HG03521 (cell line): ENCODE results near the gene PTP4A1.

Source experiments
- ATAC-seq: cut with Tn5 transposase; IDR thresholded peaks from one replicate; pipeline ENCODE4 v1.9.1; 2021; ENCODE audit warnings: mild to moderate bottlenecking, moderate library complexity; ENCODE audit not compliant: unreplicated experiment

PTP4A1 gene

DNA sequence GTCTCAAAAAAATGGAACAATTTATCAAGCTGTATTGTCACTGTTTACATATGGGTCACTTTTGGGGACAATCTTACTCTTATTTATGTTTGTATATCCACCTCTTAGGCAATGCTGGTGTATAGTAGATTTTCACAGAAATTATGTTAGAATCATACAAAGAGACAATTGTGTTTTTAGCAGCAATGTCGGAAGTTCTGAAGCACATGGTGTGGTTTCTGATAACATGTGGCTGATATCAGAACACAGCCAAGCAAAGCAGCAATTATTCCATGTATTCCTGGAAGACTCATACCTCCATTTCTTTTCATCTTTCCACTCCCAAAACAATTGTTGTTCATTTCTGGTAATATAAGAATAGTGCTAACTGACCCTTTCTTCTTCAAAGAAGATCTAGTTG is 17.5 kb upstream of the PTP4A1 start:
- ATAC-seq, result no peak

DNA sequence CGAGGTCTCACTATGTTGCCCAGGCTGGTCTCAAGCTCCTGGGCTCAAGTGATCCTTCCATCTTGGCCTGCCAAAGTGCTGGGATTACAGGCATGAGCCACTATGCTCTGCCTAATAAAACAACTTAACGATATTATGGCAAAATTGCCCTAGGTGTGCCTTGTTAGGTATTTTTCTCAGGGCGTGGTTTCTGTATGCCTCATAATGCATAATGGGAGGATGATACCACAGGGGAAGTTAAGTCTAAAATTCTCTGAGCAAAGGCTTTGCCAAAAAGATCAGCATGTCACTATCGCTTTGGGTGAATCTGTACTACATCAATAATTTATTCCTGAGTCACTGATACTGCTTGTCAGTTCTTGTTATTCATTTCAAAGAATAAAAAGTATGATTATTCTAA is 15.9 kb upstream of the PTP4A1 start:
- no peak for ATAC-seq

DNA sequence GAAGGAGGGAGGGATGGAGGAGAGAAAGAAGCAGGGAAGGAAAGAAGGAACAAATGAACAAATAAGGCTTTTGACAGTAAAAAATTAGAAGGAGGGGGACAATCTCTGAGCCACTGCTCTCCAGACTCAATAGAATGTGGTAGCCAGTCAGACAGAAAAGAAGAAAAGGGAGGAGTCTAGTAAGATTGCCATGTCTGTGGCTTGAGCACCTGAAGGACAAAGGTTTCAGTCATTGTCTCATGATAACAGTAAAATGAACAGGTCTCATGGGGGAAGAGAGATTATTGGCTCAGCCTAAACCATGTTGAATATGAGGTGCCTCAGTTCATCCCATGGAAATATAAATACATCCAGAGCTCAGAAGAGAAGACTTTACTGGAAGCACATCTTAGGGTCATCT is 14.0 kb upstream of the PTP4A1 start:
- ATAC-seq, result no peak

DNA sequence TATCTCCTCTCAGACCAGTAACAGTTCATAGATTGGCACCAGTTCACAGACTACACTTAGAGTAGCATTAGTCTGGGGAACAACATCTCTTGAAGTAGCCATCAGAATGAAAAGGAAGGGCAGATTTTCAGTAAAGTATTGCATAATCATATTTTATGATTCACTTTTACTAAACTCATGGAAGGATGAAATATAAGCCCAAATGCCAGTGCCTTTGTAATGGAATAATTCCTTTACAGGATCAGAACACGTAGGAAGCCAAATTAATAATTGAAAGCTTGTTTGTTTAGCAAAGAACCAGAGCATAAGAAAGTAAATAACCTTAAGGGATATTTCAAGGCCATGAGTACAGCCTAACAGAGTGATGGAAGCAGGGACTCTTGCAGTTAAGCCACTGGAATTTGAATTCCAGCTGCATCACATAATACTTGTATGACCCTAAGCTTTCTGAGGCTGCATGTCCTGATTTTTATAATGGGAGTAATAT is 11.4 kb upstream of the PTP4A1 start:
- no peak for ATAC-seq

DNA sequence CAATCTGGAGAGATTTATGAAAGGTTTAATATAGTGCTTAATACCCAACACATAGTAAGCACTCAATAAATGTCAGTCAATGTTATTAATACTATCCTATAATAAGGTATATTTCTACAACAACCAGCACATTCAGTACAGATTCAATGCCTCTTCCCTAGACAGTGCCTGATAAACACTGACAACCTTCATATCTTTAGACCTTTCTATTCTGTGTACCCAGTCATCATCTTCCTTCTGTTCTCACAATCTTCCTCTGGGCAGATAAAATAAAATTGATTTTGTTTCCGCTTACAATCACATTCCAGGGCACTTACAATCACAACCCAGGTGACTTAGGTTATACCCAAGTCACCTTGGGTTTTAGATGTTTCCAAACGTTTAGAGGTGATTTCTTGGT is 11.0 kb upstream of the PTP4A1 start:
- ATAC-seq, result no peak

DNA sequence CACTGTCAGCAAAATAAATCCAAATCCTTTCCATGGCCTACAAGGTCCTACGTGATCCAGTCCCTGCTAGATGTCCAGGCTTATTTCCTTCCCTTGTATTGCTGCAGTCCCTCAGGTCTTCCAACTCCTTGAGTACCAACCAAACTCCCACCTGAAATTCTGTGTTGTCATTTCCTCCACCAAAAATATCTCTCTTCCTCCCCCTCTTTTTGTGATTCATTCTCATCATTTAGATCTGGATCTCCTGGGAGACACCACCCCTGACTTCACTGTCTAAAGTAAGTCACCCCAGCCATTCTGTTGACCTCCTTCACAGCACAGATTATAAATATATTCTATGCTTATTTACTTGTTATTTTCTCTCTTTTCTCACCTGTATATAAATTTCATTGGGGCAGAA is 9.0 kb upstream of the PTP4A1 start:
- no peak for ATAC-seq

DNA sequence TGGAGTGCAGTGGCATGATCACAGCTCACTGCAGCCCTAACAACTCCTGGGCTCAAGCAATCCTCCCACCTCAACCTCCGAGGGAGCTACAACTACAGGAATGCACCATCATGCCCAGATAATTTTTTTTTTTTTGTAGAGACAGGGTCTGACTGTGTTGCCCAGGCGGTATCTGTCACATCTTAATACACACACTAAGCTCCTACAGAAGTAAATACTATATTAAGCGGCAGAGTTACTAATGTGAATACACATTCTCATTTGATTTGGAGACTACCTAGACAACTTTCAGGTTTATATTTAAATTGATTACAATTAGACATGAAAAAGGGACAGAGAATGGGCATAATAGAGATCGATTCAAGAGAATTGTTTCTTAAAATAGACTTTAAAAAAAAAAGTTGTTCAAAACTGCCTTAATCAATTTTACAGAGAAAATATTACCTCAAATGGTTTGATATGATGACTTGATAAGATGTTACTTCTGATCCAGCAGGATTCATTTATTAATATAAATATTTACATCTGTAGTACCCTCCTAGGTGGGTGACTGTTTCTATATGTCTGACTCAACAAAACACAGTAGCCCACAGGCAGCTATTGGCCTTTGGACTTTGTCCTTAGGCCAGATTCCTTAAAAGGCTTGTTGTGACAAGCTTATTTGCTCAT is 7.1 kb upstream of the PTP4A1 start:
- no peak for ATAC-seq

DNA sequence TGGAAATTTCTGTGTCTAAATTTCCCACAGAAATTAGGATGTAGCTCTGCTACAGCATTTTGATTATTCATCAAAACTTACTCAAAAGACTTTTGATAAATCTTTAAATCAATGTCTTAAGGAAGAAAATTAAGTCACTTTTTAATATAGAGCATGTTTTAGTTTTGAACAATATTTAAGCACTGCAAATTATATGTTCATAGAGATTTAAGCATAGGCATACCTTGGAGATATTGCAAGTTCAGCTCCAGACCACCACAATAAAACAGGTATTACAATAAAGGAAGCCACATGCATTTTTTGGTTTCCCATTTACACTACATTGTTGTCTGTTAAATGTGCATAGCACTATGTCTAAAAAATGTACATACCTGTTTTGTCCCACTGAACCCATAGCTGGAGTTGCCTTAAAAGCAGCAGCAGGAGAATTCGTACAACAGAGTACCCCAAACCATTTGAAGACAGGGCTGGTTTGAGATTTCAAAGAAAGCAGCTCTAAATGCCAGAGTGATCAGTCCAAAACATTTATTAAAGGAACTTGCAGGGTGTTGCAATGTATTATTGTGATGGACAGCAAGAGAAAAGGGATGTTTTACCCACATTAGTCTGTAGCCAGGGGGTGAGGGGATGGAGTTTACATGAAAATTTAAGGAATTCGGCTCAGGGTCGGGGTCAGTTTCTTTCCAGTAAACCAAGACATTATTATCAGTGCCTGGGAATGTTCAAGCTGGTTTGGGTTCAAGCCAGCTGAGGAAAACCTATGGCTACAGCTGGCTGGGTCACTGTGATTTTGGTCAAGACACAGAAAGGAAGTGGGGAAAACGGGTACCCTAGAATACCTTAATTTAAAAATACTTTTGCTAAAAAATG is 6.3 kb upstream of the PTP4A1 start:
- no peak for ATAC-seq

DNA sequence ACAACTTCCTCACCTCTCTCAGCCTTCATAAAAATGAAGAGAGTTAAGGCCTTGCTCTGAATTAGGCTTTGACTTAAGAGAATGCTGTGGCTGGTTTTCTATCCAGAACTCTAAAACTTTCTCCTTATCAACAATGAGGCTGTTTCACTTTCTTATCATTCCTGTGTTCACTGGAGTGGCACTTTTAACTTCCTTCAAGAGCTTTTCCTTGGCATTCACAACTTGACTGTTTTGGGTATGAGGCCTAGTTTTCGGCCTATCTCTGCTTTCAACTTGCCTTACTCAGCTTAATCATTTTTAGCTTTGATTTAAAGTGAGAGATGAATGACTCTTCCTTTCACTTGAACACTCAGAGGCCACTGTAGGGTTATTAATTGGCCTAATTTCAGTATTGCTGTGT is 4.3 kb upstream of the PTP4A1 start:
- ATAC-seq, result no peak

DNA sequence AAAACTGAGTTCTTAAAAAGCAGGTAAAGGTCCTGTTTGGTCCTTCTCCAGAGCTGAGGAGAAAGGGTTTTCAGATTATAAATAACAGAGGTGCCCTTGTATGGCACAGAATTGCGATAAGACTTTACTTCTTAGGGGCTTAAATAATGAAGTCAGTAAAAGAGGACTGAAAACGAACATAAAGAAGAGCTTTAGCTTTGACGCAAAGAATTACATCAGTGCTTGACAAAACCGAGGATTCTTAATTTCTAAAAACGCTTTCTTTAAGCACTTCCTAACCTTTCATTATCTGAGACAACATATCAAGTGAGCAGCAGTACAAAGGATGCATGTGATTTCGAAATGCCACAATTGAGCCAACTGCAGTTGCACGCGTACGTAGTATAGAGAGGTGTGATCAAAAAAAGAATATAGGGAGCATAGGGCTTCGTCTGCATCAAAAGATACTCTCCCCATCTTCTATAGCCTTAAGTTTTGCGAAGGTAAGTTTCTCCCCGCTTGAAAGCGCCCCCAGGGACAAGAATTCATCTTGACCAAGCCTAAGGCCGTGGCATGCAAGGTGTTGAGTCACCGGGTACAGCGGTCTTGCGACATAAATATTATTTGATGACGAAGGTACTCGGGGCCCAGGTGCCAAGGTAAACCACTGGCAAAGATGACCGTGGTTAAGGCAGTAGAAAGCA is 778 bp upstream of the PTP4A1 start:
- ATAC-seq, result no peak

DNA sequence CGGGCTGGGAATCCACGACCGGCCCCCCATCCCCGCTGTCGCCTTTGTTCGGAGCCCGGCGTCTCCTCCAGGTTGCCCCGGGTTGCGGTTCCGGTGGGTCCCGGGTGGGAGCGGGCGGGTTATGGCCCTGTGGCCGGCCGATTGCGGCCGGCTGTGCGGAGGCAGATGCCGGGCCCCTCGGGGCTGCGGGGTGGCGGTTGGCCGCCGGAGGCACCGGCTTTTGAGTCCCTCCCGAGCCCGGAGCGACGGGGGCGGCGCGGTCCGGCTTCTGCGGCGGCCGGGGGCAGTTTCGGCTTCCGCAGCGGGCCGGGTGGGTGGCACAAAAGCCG is 431 bp downstream of the PTP4A1 start:
- peak; percentile 0 for ATAC-seq

DNA sequence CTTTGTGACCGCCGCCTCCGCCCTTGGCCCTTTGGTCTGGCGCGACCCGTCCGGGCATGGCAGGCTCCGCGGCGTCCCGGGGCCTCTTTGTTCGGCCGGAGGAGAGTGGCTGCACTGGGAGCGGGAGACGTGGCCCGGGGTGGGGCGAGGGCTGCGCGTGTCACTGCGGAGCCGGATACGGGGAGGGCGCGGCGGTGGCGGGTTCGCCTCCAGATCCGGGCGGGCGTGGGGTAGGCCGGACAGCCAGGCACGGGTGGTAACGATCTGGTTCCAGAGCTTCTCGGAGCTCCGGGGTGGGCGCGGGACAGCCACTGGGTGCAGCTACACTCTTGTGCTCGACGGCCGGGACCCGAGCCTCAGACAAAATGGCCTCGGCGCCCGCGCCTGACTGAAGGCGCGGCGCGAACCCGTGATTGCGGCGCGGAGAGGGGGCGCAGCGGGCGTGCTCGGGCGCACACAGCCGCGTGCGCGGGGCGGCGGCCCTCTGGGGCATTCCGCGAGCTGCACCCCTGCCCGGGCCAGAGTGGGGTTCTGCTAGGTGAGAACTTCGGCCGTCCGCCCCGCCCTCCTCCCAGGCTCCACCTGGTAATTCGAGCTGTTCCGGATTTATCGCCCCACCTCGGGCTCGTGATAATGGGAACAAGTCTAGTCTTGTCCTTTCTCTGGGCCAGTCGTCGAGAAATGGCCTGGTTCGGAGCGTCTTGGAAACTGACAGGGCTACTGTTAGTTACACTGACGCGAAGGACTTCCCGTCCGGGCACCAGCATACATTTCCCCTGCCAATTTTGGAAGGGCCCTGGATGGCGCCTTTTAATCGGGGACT is 1.0 kb downstream of the PTP4A1 start:
- peak; percentile 31 for ATAC-seq

DNA sequence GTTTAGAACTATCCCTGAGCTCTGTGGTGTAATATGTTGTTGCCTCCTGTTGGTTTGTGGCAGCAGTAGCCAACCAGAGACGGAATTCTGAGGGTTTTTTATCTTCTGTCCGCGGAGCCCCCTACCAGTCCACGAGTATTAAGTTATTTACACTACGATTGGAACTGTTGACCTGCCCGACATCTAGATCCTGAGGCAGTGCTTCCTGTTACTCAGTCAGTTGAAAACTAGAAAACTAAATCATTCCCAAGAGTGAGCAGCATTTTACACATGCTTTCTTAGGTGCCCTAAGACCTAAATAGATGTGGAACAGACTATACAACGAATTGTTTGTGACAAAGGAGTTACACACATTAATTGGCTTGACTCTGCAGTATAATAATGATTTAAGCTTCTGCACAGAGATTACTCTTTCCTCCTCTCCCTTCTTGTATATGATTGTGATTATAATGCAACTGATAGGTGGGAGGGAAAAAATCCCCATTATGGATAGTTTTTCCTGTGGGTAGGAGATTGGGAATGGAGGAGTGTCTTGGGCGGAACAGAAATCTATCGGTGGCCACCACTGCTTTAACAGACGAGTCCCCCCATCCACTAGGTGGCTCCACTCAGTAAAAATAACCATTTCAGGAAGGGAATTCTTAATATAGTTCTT is 1.7 kb downstream of the PTP4A1 start:
- no peak for ATAC-seq

DNA sequence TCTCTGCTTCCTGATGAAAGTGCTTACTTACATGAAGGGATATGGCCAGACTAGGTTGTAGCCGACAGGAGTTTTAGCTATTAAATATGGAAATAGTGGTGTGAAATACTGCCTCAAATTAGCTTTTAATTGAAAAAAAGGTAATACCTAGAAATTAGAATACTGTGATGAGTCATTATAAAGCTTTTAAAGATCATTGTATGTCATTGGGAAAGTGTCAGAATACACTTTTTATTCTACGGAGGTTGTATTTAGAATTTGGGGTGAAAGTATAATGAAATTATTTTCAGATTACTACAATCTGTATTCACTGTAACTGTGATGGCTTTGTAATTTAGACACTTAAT is 2.2 kb downstream of the PTP4A1 start:
- ATAC-seq, result no peak

DNA sequence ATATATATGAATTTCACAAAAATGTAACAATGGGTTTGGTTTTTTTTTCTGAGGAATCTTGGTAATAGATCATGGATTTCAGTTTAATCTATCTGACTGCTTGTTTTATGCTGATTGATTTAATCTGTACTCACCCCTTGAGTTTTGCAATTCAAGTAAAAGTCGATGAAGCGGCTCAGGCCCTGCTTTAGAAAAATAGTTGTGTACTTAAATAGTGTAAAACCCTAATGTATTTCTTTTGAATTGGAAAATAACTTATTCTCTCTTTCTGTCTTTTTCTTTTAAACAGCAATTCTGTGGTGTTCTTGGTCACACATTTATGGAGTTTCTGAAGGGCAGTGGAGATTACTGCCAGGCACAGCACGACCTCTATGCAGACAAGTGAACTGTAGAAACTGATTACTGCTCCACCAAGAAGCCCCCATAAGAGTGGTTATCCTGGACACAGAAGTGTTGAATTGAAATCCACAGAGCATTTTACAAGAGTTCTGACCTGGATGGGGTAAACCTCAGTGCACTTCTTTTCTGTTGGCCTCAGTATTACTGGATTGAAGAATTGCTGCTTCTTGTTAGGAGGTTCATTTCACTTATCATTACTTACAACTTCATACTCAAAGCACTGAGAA is 4.0 kb downstream of the PTP4A1 start:
- ATAC-seq, result no peak

DNA sequence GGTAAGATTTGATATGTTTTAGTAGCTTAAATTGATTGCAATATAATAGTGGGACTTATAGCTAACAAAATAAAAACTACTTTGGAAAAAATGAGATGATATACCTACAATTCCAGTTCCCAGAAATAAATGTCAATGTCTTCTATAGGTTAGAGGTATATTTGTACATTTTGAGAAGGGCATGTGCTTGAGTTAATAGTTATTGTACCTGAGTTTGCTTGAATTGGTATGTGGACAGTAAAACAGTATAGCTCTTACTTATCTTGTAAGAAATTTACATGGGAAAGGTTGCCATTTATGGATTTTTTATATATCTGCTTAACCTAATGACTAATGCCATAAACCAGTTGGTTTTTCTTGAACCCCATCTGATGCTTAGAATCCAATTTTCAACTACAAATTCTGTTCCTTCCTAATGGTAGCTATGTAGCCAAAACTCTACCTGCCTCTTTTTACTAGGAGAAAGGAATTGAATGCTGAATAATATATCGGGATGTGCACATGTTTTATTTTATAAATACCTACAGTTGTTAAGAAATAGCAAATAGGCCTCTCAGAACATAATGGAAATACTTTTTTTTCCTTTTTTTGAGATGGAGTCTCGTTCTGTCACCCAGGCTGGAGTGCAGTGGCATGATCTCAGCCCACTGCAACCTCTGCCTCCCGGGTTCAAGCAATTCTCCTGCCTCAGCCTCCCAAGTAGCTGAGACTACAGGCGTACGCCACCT is 4.9 kb downstream of the PTP4A1 start:
- no peak for ATAC-seq

DNA sequence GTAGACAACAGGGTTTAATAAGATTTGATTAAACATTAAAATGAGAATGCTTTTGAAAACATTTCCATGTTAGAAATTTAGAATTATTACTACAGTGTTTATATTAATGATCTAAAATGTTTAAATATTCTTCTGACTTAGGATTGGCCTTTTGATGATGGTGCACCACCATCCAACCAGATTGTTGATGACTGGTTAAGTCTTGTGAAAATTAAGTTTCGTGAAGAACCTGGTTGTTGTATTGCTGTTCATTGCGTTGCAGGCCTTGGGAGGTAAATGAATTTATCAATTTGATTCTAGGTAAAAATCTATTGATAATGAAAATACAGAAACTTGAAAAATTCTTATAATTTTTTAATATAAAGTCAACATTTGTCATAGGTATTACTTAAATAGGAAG is 6.5 kb downstream of the PTP4A1 start:
- ATAC-seq, result no peak

DNA sequence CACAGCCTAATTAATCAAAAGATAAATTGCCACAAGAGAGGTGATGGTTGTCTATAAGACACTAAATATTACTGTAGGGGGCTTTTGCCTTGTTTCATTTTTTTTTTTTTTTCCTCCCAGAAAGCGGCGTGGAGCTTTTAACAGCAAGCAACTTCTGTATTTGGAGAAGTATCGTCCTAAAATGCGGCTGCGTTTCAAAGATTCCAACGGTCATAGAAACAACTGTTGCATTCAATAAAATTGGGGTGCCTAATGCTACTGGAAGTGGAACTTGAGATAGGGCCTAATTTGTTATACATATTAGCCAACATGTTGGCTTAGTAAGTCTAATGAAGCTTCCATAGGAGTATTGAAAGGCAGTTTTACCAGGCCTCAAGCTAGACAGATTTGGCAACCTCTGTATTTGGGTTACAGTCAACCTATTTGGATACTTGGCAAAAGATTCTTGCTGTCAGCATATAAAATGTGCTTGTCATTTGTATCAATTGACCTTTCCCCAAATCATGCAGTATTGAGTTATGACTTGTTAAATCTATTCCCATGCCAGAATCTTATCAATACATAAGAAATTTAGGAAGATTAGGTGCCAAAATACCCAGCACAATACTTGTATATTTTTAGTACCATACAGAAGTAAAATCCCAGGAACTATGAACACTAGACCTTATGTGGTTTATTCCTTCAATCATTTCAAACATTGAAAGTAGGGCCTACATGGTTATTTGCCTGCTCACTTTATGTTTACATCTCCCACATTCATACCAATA is 7.8 kb downstream of the PTP4A1 start:
- ATAC-seq, result no peak

DNA sequence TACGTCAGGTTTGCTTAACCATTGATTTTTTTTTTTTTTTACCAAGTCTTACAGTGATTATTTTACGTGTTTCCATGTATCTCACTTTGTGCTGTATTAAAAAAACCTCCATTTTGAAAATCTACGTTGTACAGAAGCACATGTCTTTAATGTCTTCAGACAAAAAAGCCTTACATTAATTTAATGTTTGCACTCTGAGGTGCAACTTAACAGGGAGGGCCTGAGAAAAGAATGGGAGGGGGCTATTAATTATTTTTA is 8.4 kb downstream of the PTP4A1 start:
- no peak for ATAC-seq
